Cardiac ventricle fibroblast (primary cell): ENCODE data around the gene SLITRK1. TPM values are rescaled to one million over a fixed set of nuclear protein-coding genes. Genes with fewer than 3 reads are reported as not detected.

Source experiments
- total RNA-seq: library from RNA; depleted of rRNA; stranded (reverse); fragments of >200 nt; gene quantifications from 2 replicates; pipeline ENCODE4 v1.2.3, GENCODE V29; 2015

The SLITRK1 gene
- total RNA-seq, result not detected in 2 replicates

GRCh38 chr13:83881917-83882605 lies at the start of gene SLITRK1:
Gene SLITRK1, minus strand, starts transcription at chr13:83882474. Its CDS starts 967 bp downstream, at chr13:83881507.

